ENCODE data around the gene UQCR10. TPM values are rescaled to one million over a fixed set of nuclear protein-coding genes. Genes with fewer than 3 reads are reported as not detected.

Gene UQCR10
- total RNA-seq, 3 donors from 2014 or later (not counting 1 experiment from before 2014, with no cell fraction given): 33.6 to 40.8 (median 35.4) TPM

- intact Hi-C loops (cut with micrococcal nuclease): no loop called here
- no peaks in the 10 kb centered on the region for H3K27me3 ChIP-seq (ENCODE audit: control insufficient read depth, insufficient read depth, low read length)
- DNase-seq (no peak), ATAC-seq (no peak)
- no peak overlapping the region for H3K27ac ChIP-seq (ENCODE audit: low read length)
- peaks cover 13% of the 10 kb centered on the region for H3K4me1 ChIP-seq (ENCODE audit: control insufficient read depth, insufficient read depth, low read length)
- WGBS (ENCODE audit: insufficient coverage): 94% methylated on average over 9 of the region's 9 CpGs
- Mint-ChIP-seq H3K27ac (no peak overlapping the region), H3K9me3 (no peaks in the 10 kb centered on the region), H3K4me1 (peaks cover 14 to 27% of the 10 kb centered on the region in 2 donors), H3K36me3 (no peaks in the 10 kb centered on the region), H3K27me3 (ENCODE audit: low read depth in 2 of 2) (no peaks in the 10 kb centered on the region), H3K4me3 (no peak overlapping the region)
- no peaks in the 10 kb centered on the region for H3K9me3 ChIP-seq (ENCODE audit: control insufficient read depth, insufficient read depth, low read length)
- no peak overlapping the region for H3K4me3 ChIP-seq (ENCODE audit: low read length)
- H3K36me3 ChIP-seq (ENCODE audit: control insufficient read depth, insufficient read depth, low read length): no peaks in the 10 kb centered on the region
- no peak for TF ChIP-seq CTCF (IDR thresholded peaks at IDR 0.05)
Observed at GRCh38 chr22:29755889-29756288, 11.3 kb upstream of the UQCR10 start.

GRCh38 chr22:29756341-29756740, 10.8 kb upstream of the UQCR10 start:
- intact Hi-C loops (cut with micrococcal nuclease): no loop called here
- Mint-ChIP-seq H3K36me3 (no peaks in the 10 kb centered on the region), H3K4me1 (peaks cover 10 to 22% of the 10 kb centered on the region in 2 donors), H3K9me3 (no peaks in the 10 kb centered on the region), H3K27me3 (ENCODE audit: low read depth in 2 of 2) (no peaks in the 10 kb centered on the region), H3K4me3 (no peak overlapping the region), H3K27ac (no peak overlapping the region)
- TF ChIP-seq CTCF (IDR thresholded peaks at IDR 0.05): no peak
- no peak overlapping the region for H3K4me3 ChIP-seq (ENCODE audit: low read length)
- DNase-seq: no peak
- no peaks in the 10 kb centered on the region for H3K27me3 ChIP-seq (ENCODE audit: control insufficient read depth, insufficient read depth, low read length)
- no peak overlapping the region for H3K27ac ChIP-seq (ENCODE audit: low read length)
- 97% methylated on average over 7 of the region's 7 CpGs for WGBS (ENCODE audit: insufficient coverage)
- no peaks in the 10 kb centered on the region for H3K9me3 ChIP-seq (ENCODE audit: control insufficient read depth, insufficient read depth, low read length)
- no peak for ATAC-seq
- H3K36me3 ChIP-seq (ENCODE audit: control insufficient read depth, insufficient read depth, low read length): no peaks in the 10 kb centered on the region
- H3K4me1 ChIP-seq (ENCODE audit: control insufficient read depth, insufficient read depth, low read length): peaks cover 9% of the 10 kb centered on the region

- TF ChIP-seq CTCF (IDR thresholded peaks at IDR 0.05): no peak
- DNase-seq (no peak), ATAC-seq (no peak)
- peaks cover 1% of the 10 kb centered on the region for H3K4me1 ChIP-seq (ENCODE audit: control insufficient read depth, insufficient read depth, low read length)
- Mint-ChIP-seq H3K27ac (no peak overlapping the region), H3K4me1 (peaks cover 5 to 18% of the 10 kb centered on the region in 2 donors), H3K36me3 (no peaks in the 10 kb centered on the region), H3K9me3 (no peaks in the 10 kb centered on the region), H3K27me3 (ENCODE audit: low read depth in 2 of 2) (no peaks in the 10 kb centered on the region), H3K4me3 (no peak overlapping the region)
- no peak overlapping the region for H3K27ac ChIP-seq (ENCODE audit: low read length)
- no peaks in the 10 kb centered on the region for H3K9me3 ChIP-seq (ENCODE audit: control insufficient read depth, insufficient read depth, low read length)
- WGBS (ENCODE audit: insufficient coverage): 96% methylated on average over 1 of the region's 3 CpGs
- no peaks in the 10 kb centered on the region for H3K36me3 ChIP-seq (ENCODE audit: control insufficient read depth, insufficient read depth, low read length)
- no peaks in the 10 kb centered on the region for H3K27me3 ChIP-seq (ENCODE audit: control insufficient read depth, insufficient read depth, low read length)
- intact Hi-C loops (cut with micrococcal nuclease): no loop called here
- H3K4me3 ChIP-seq (ENCODE audit: low read length): no peak overlapping the region
Observed at GRCh38 chr22:29757096-29757495, 10.1 kb upstream of the UQCR10 start.

- no peaks in the 10 kb centered on the region for H3K36me3 Mint-ChIP-seq
- no peak for TF ChIP-seq CTCF (IDR thresholded peaks at IDR 0.05)
- H3K36me3 ChIP-seq (ENCODE audit: control insufficient read depth, insufficient read depth, low read length): no peaks in the 10 kb centered on the region
Observed at GRCh38 chr22:29758068-29758622, 9.0 kb upstream of the UQCR10 start.

More at GRCh38 chr22:29758068-29758622, 9.0 kb upstream of the UQCR10 start:
- no peaks in the 10 kb centered on the region for H3K9me3 Mint-ChIP-seq
- peaks cover 5 to 15% of the 10 kb centered on the region in 2 donors for H3K4me1 Mint-ChIP-seq
- no peak for DNase-seq
- no peaks in the 10 kb centered on the region for H3K4me1 ChIP-seq (ENCODE audit: control insufficient read depth, insufficient read depth, low read length)
- no peak overlapping the region for H3K4me3 Mint-ChIP-seq
- no peaks in the 10 kb centered on the region for H3K9me3 ChIP-seq (ENCODE audit: control insufficient read depth, insufficient read depth, low read length)
- ATAC-seq: no peak
- H3K27ac Mint-ChIP-seq: no peak overlapping the region
- H3K27me3 ChIP-seq (ENCODE audit: control insufficient read depth, insufficient read depth, low read length): no peaks in the 10 kb centered on the region
- H3K27me3 Mint-ChIP-seq (ENCODE audit: low read depth in 2 of 2): no peaks in the 10 kb centered on the region
- intact Hi-C loops (cut with micrococcal nuclease): no loop called here
- no peak overlapping the region for H3K4me3 ChIP-seq (ENCODE audit: low read length)
- 95% methylated on average over 7 of the region's 7 CpGs for WGBS (ENCODE audit: insufficient coverage)
- H3K27ac ChIP-seq (ENCODE audit: low read length): no peak overlapping the region
